ENCODE results near the gene CYP2W1.

The CYP2W1 gene

GRCh38 chr7:1029637-1030443, 46.9 kb downstream of the CYP2W1 start:
- H3K4me1 ChIP-seq (ENCODE audit: low read length), result peaks cover 9% of the 10 kb centered on the region
- H3K9me2 ChIP-seq (replicated peaks; ENCODE audit: insufficient read depth, low read length), result no peaks in the 10 kb centered on the region
- no peaks in the 10 kb centered on the region for H3K27me3 ChIP-seq (replicated peaks; ENCODE audit: insufficient read depth, low read length)
- H3K36me3 ChIP-seq (replicated peaks; ENCODE audit: insufficient read depth, low read length), result no peaks in the 10 kb centered on the region; the same call in 1 of the 2 replicates
- no peak overlapping the region for H3K27ac ChIP-seq (ENCODE audit: low read length)
- H3K9ac ChIP-seq (ENCODE audit: low read length), result no peak overlapping the region
- H3F3A ChIP-seq (ENCODE audit: insufficient read depth, low read length), result peaks cover 10% of the 10 kb centered on the region; the same call in 1 of the 2 replicates
- no peak for TF ChIP-seq CTCF (IDR thresholded peaks at IDR 0.05; ENCODE audit: low read length)
- TF ChIP-seq EZH2phosphoT487 (IDR thresholded peaks at IDR 0.05; ENCODE audit: low read length), result no peak
- TF ChIP-seq EZH2 (optimal IDR thresholded peaks at IDR 0.05; ENCODE audit: low read depth, low read length), result no peak
- no peak overlapping the region for H3K4me2 ChIP-seq (ENCODE audit: low read depth, low read length)
- H3K79me2 ChIP-seq (ENCODE audit: low read length), result peaks cover 22% of the 10 kb centered on the region
- H3K9me3 ChIP-seq (replicated peaks; ENCODE audit: insufficient read depth, low read length), result no peaks in the 10 kb centered on the region
- no peak overlapping the region for H2AFZ ChIP-seq (ENCODE audit: low read length)
- DNase-seq, result no peak
- no peak overlapping the region for H3K4me3 ChIP-seq (ENCODE audit: low read length)
- H4K20me1 ChIP-seq (ENCODE audit: insufficient read depth, low read length), result no peaks in the 10 kb centered on the region

- DNase-seq, result no peak
- Histone ChIP-seq H3K4me2 (ENCODE audit: low read depth, low read length) (no peak overlapping the region), H3K4me3 (ENCODE audit: low read length) (no peak overlapping the region), H3K79me2 (ENCODE audit: low read length) (peaks cover 22% of the 10 kb centered on the region), H3K9me2 (replicated peaks; ENCODE audit: insufficient read depth, low read length) (no peaks in the 10 kb centered on the region), H2AFZ (ENCODE audit: low read length) (no peak overlapping the region), H3K9ac (ENCODE audit: low read length) (no peak overlapping the region), H4K20me1 (ENCODE audit: insufficient read depth, low read length) (no peaks in the 10 kb centered on the region), H3F3A (ENCODE audit: insufficient read depth, low read length) (peaks cover 6% of the 10 kb centered on the region; the same call in 1 of the 2 replicates), H3K4me1 (ENCODE audit: low read length) (0 out of 2 replicates have a peak, but pooled peaks cover 2% of the 10 kb centered on the region), H3K27ac (ENCODE audit: low read length) (no peak overlapping the region), H3K9me3 (replicated peaks; ENCODE audit: insufficient read depth, low read length) (no peaks in the 10 kb centered on the region), H3K36me3 (replicated peaks; ENCODE audit: insufficient read depth, low read length) (no peaks in the 10 kb centered on the region; the same call in 1 of the 2 replicates), H3K27me3 (replicated peaks; ENCODE audit: insufficient read depth, low read length) (no peaks in the 10 kb centered on the region)
- TF ChIP-seq EZH2 (optimal IDR thresholded peaks at IDR 0.05; ENCODE audit: low read depth, low read length) (no peak), EZH2phosphoT487 (IDR thresholded peaks at IDR 0.05; ENCODE audit: low read length) (no peak), CTCF (IDR thresholded peaks at IDR 0.05; ENCODE audit: low read length) (no peak)
These were observed 47.6 kb downstream of the CYP2W1 start for GRCh38 chr7:1030444-1031070.

- H3K27ac ChIP-seq (ENCODE audit: low read length), result no peak overlapping the region
- H3K9ac ChIP-seq (ENCODE audit: low read length), result no peak overlapping the region
- no peaks in the 10 kb centered on the region for H4K20me1 ChIP-seq (ENCODE audit: insufficient read depth, low read length)
- no peaks in the 10 kb centered on the region for H3K4me1 ChIP-seq (ENCODE audit: low read length)
- H3K79me2 ChIP-seq (ENCODE audit: low read length), result peaks cover 9% of the 10 kb centered on the region
- TF ChIP-seq EZH2phosphoT487 (IDR thresholded peaks at IDR 0.05; ENCODE audit: low read length) (no peak), EZH2 (optimal IDR thresholded peaks at IDR 0.05; ENCODE audit: low read depth, low read length) (no peak), CTCF (IDR thresholded peaks at IDR 0.05; ENCODE audit: low read length) (no peak)
- H3K36me3 ChIP-seq (replicated peaks; ENCODE audit: insufficient read depth, low read length), result no peaks in the 10 kb centered on the region
- no peak overlapping the region for H3K4me3 ChIP-seq (ENCODE audit: low read length)
- no peaks in the 10 kb centered on the region for H3K27me3 ChIP-seq (replicated peaks; ENCODE audit: insufficient read depth, low read length)
- no peaks in the 10 kb centered on the region for H3K9me3 ChIP-seq (replicated peaks; ENCODE audit: insufficient read depth, low read length)
- H3F3A ChIP-seq (ENCODE audit: insufficient read depth, low read length), result peaks cover 4% of the 10 kb centered on the region; the same call in 1 of the 2 replicates
- no peak overlapping the region for H2AFZ ChIP-seq (ENCODE audit: low read length)
- H3K4me2 ChIP-seq (ENCODE audit: low read depth, low read length), result no peak overlapping the region
- H3K9me2 ChIP-seq (replicated peaks; ENCODE audit: insufficient read depth, low read length), result no peaks in the 10 kb centered on the region
- no peak for DNase-seq
These were observed 48.9 kb downstream of the CYP2W1 start for GRCh38 chr7:1031716-1032455.
